Spleen (tissue), 7 donors: Measurements from ENCODE around the gene SUPT20H.

Experiments
- CTCF ChIP-seq, 11 experiments: fragments of 200-600 bp in 7 of 11; fragments of 450-650 bp in 4 of 11; sonication (generic) in 4 of 11; IDR thresholded peaks in 8 of 11; conservative IDR thresholded peaks in 3 of 11; 1 replicate in 7 of 11; 2 replicates in 4 of 11; pipeline versions ENCODE4 v1.4.0 to v1.8.0; 2016 to 2021; ENCODE audit warnings: antibody characterized with exemption in 11 of 11, inconsistent platforms in 4 of 11, mild to moderate bottlenecking in 1 of 11
- POLR2AphosphoS5 ChIP-seq, 3 donors: sonication (generic); formaldehyde crosslinking; IDR thresholded peaks; one replicate each; pipeline ENCODE4 v1.5.1; 2017; ENCODE audit warnings: antibody characterized with exemption in 3 of 3
- donor health status: DM: no; HTN: no; CAD: no; lungs with moderate emphysema.
- donor health status: DM: no; HTN: no; CAD: no.
- donor health status: DM: no; HTN: no; CAD: no.

- TF ChIP-seq CTCF (IDR thresholded peaks at IDR 0.05 in 8 of 11, conservative IDR thresholded peaks at IDR 0.05 in 3 of 11): no peak
- TF ChIP-seq POLR2AphosphoS5 (IDR thresholded peaks at IDR 0.05): no peak
Measured at GRCh38 chr13:37087486-37087885, 28.0 kb upstream of the SUPT20H start.
